ENCODE measurements around the gene RWDD3. TPM values are rescaled to one million over a fixed set of nuclear protein-coding genes. Genes with fewer than 3 reads are reported as not detected.

RWDD3 gene
- polyA plus RNA-seq, 1 experiment = 11.1 TPM

DNA sequence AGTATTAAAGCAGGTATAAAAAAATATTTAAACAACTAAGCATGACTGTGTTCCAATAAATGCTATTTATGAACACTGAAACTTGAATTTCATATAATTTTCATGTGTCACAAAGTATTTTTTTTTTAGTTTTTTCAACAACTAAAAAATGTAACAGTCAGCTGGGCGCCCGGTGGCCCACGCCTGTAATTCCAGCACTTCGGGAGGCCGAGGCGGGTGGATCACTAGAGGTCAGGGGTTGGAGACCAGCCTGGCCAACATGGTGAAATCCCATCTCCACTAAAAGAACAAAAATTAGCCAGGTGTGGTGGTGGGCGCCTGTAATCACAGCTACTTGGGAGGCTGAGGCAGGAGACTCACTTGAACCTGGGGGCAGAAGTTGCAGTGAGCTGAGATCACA lies 42.4 kb downstream of the RWDD3 start:
- Histone ChIP-seq H3K27me3 (ENCODE audit: control insufficient read depth, insufficient read depth, low read length) (no peaks in the 10 kb centered on the region), H3K4me3 (ENCODE audit: low read depth, low read length) (no peak overlapping the region), H3K36me3 (ENCODE audit: control insufficient read depth, insufficient read depth, low read length) (no peaks in the 10 kb centered on the region)
- ChIA-PET CTCF (no interaction called here), POLR2A (no interaction called here)
- DNase-seq (ENCODE audit: low read depth) = no peak
- TF ChIP-seq, protein P1, sequence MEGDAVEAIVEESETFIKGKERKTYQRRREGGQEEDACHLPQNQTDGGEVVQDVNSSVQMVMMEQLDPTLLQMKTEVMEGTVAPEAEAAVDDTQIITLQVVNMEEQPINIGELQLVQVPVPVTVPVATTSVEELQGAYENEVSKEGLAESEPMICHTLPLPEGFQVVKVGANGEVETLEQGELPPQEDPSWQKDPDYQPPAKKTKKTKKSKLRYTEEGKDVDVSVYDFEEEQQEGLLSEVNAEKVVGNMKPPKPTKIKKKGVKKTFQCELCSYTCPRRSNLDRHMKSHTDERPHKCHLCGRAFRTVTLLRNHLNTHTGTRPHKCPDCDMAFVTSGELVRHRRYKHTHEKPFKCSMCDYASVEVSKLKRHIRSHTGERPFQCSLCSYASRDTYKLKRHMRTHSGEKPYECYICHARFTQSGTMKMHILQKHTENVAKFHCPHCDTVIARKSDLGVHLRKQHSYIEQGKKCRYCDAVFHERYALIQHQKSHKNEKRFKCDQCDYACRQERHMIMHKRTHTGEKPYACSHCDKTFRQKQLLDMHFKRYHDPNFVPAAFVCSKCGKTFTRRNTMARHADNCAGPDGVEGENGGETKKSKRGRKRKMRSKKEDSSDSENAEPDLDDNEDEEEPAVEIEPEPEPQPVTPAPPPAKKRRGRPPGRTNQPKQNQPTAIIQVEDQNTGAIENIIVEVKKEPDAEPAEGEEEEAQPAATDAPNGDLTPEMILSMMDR (IDR thresholded peaks at IDR 0.05; ENCODE audit: insufficient read depth, low read depth, low read length) = no peak

DNA sequence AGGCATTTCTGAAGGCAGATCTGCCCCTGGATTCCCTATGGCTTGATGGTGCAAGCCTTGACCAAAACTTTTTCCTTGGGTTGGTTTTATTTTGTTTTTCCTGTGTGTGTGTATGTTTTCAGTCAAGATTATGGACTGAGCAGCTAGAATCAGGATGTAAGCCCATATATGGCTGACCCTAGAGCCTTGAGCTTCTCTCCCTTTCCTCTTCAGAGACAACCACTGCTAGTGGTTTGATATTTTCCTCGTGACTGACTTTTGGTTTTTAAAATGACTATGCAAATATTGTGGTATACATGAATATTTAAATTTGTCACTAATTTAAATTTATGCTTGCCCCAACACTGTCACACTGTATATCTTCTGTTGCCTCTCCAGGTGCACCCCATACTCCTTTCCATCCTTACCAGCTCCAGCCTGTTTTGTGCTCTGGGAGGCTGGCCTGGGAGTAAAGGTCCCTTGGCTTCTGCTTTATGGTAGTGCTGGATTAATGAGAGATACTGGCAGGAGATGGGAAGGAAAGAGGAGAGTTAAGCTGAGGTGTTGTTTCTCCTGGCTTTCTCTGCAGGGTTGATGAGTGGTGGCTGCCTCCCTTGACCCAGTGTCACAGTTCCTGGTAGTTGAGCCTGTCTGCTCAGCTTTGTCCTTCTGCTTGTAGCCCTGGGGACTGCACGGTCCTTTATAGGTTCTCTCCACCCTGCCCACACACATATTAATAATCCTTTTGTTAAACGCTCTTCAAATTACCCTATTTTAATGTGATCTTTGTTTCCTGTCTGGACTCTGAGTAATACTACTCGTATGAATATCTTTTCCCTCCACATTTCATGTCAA lies 44.4 kb downstream of the RWDD3 start:
- Histone ChIP-seq H3K36me3 (ENCODE audit: control insufficient read depth, insufficient read depth, low read length) (no peaks in the 10 kb centered on the region), H3K27me3 (ENCODE audit: control insufficient read depth, insufficient read depth, low read length) (no peaks in the 10 kb centered on the region), H3K4me3 (ENCODE audit: low read depth, low read length) (no peak overlapping the region)
- TF ChIP-seq, protein P1 (IDR thresholded peaks at IDR 0.05; ENCODE audit: insufficient read depth, low read depth, low read length) = no peak
- ChIA-PET CTCF (no interaction called here), POLR2A (no interaction called here)
- no peak for DNase-seq (ENCODE audit: low read depth)

DNA sequence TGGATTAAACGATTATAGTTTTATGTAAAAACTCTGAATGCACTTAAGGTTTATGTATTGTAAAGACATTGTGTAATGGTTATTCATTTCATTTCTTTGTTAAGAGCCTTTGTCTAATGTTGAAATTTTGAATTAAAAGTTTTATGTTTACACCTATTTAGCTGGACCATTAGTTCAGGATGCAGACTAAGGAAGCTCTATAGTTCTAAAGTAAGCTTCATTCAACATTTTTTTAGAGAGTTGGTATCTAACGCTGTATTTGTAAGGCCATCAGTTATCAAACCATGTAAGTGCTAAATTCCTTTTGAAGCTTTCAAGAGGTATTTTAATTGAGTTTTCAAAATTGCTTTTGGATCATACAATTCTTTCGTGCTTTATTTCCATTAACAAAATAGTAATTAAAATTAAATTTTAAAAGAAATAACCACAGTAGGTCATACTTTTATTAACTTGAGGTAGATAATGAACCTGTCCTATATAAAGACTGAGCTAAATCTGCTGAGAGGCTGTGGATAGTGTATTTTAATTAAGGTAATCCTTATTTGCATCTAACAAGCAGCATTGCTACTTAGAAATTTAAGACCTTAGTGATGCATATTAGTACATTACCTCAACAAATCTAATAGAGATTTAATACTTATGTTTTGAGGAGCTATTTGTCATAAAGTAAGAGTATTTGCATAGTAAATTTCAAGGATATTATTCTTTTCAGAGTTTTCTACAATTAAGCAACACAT lies 47.9 kb downstream of the RWDD3 start:
- TF ChIP-seq, protein P1 (IDR thresholded peaks at IDR 0.05; ENCODE audit: insufficient read depth, low read depth, low read length) = no peak
- ChIA-PET CTCF (interaction anchor here (1.3 kb wide), 1 partner anchor 48 kb away, joined by 3 read pairs; the partner anchor contains the start of gene RWDD3), POLR2A (no interaction called here)
- DNase-seq (ENCODE audit: low read depth) = no peak
- Histone ChIP-seq H3K27me3 (ENCODE audit: control insufficient read depth, insufficient read depth, low read length) (no peaks in the 10 kb centered on the region), H3K36me3 (ENCODE audit: control insufficient read depth, insufficient read depth, low read length) (no peaks in the 10 kb centered on the region), H3K4me3 (ENCODE audit: low read depth, low read length) (no peak overlapping the region)

DNA sequence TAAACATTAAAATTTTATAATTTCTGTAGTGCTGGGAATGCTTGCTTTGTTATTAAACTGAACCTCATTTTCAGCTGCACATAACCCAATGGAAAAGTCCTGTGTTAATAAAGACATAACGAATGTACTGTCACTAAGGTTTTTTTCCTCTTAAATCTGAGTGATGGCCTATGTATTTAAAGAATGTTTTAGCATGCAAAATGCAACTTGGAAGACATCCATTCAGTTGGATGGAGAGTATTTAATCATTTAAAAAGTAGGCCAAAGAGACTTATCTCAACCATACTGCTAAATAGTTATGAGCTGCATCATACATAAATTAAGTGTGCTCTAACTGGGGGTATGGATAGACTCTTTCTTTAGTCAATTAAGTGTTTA lies 48.5 kb downstream of the RWDD3 start:
- TF ChIP-seq, protein P1 (IDR thresholded peaks at IDR 0.05; ENCODE audit: insufficient read depth, low read depth, low read length) = no peak
- ChIA-PET POLR2A (no interaction called here), CTCF (interaction anchor here (1.3 kb wide), 1 partner anchor 49 kb away, joined by 3 read pairs; the partner anchor contains the start of gene RWDD3)
- H3K36me3 ChIP-seq (ENCODE audit: control insufficient read depth, insufficient read depth, low read length) = no peaks in the 10 kb centered on the region
- H3K4me3 ChIP-seq (ENCODE audit: low read depth, low read length) = no peak overlapping the region
- H3K27me3 ChIP-seq (ENCODE audit: control insufficient read depth, insufficient read depth, low read length) = no peaks in the 10 kb centered on the region
- DNase-seq (ENCODE audit: low read depth) = no peak

DNA sequence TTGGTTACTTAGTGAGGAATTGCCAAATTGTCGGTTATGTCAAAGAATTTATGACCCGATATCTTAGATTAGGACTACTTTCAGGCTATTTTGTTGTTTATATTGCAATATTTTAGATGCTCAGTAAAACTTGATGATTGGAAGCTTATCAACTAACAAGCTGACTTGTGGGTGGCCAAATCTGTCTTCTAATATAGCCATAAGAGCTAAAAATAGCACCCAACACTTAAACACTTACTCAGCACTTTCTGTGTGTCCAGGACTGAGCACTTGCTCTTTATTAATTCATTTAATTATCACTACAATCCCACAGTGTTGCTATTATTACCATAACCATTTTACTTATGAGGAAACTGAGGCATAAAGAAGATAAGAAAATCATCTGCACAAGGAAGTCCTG lies 50.4 kb downstream of the RWDD3 start:
- H3K4me3 ChIP-seq (ENCODE audit: low read depth, low read length) = no peak overlapping the region
- TF ChIP-seq, protein P1 (IDR thresholded peaks at IDR 0.05; ENCODE audit: insufficient read depth, low read depth, low read length) = no peak
- DNase-seq (ENCODE audit: low read depth) = no peak
- no peaks in the 10 kb centered on the region for H3K27me3 ChIP-seq (ENCODE audit: control insufficient read depth, insufficient read depth, low read length)
- ChIA-PET POLR2A (no interaction called here), CTCF (no interaction called here)
- H3K36me3 ChIP-seq (ENCODE audit: control insufficient read depth, insufficient read depth, low read length) = no peaks in the 10 kb centered on the region

Data from BJ (cell line).